Mucosa of stomach (tissue), 1 donor: ENCODE results near the gene ZNF229.
"Not testable (repeated sequence)": the region's sequence is repeated elsewhere in the genome, so short reads cannot be mapped to it uniquely, and the experiment has no call there.

Source experiments
- H3K27me3 ChIP-seq: one replicate; pipeline ENCODE4 v1.7.0; 2013; ENCODE audit warnings: mild to moderate bottlenecking, low read length; ENCODE audit not compliant: control insufficient read depth, insufficient read depth
- H3K36me3 ChIP-seq: one replicate; pipeline ENCODE4 v1.7.0; 2013; ENCODE audit warnings: low read length; ENCODE audit not compliant: control insufficient read depth, insufficient read depth
- H3K4me1 ChIP-seq: one replicate; pipeline ENCODE4 v1.7.0; 2013; ENCODE audit warnings: mild to moderate bottlenecking, low read length; ENCODE audit not compliant: control insufficient read depth, insufficient read depth
- H3K4me3 ChIP-seq: one replicate; pipeline ENCODE4 v1.7.0; 2013; ENCODE audit warnings: low read length
- H3K9ac ChIP-seq: one replicate; pipeline ENCODE4 v1.7.0; 2013; ENCODE audit warnings: mild to moderate bottlenecking, low read length, moderate library complexity
- H3K9me3 ChIP-seq: one replicate; pipeline ENCODE4 v1.7.0; 2013; ENCODE audit warnings: mild to moderate bottlenecking, low read length, moderate library complexity; ENCODE audit not compliant: control insufficient read depth
- donor health status: Pancreatic carcinoma.

Gene ZNF229

GRCh38 chr19:44447916-44448674 is at the start of gene ZNF229:
Gene ZNF229 (minus strand): TSS chr19:44448472. CDS start chr19:44442847, 5,625 bp downstream.
- peak within 1 kb of the TSS; percentile 54 for H3K9ac ChIP-seq
- H3K36me3 ChIP-seq, result no peaks in the 10 kb centered on the region
- H3K27me3 ChIP-seq, result no peaks in the 10 kb centered on the region
- no peaks in the 10 kb centered on the region for H3K4me1 ChIP-seq
- peak within 1 kb of the TSS; percentile 95 for H3K4me3 ChIP-seq
- no peaks in the 10 kb centered on the region for H3K9me3 ChIP-seq

- H3K36me3 ChIP-seq, result peaks cover 28% of the 10 kb centered on the region
- H3K4me3 ChIP-seq, result no peak overlapping the region
- peaks cover 35% of the 10 kb centered on the region for H3K9me3 ChIP-seq
- peaks cover 8% of the 10 kb centered on the region for H3K4me1 ChIP-seq
- H3K9ac ChIP-seq, result no peak overlapping the region
- H3K27me3 ChIP-seq, result no peaks in the 10 kb centered on the region
Observed at GRCh38 chr19:44496711-44497110, 48.4 kb upstream of the ZNF229 start.

- Histone ChIP-seq H3K9me3 (peaks cover 75% of the 10 kb centered on the region), H3K27me3 (no peaks in the 10 kb centered on the region), H3K36me3 (peaks cover 23% of the 10 kb centered on the region), H3K9ac (no peak overlapping the region), H3K4me3 (no peak overlapping the region), H3K4me1 (no peaks in the 10 kb centered on the region)
Observed at GRCh38 chr19:44476559-44477408, 28.5 kb upstream of the ZNF229 start.

GRCh38 chr19:44468730-44469129 is 20.5 kb upstream of the ZNF229 start:
- H3K9me3 ChIP-seq, H3K36me3 ChIP-seq, H3K9ac ChIP-seq, H3K27me3 ChIP-seq, H3K4me1 ChIP-seq, H3K4me3 ChIP-seq: not testable (repeated sequence)

GRCh38 chr19:44462600-44463286 is 14.5 kb upstream of the ZNF229 start:
- not testable (repeated sequence) for H3K27me3 ChIP-seq, H3K9me3 ChIP-seq, H3K9ac ChIP-seq, H3K36me3 ChIP-seq, H3K4me1 ChIP-seq, H3K4me3 ChIP-seq

GRCh38 chr19:44456016-44456415 is 7.7 kb upstream of the ZNF229 start:
- not testable (repeated sequence) for H3K27me3 ChIP-seq, H3K4me1 ChIP-seq, H3K4me3 ChIP-seq, H3K9ac ChIP-seq, H3K36me3 ChIP-seq, H3K9me3 ChIP-seq

GRCh38 chr19:44455100-44455499 is 6.8 kb upstream of the ZNF229 start:
- Histone ChIP-seq H3K4me3 (no peak overlapping the region), H3K36me3 (no peaks in the 10 kb centered on the region), H3K27me3 (no peaks in the 10 kb centered on the region), H3K4me1 (no peaks in the 10 kb centered on the region), H3K9me3 (no peaks in the 10 kb centered on the region), H3K9ac (no peak overlapping the region)

GRCh38 chr19:44452367-44452766 is 4.1 kb upstream of the ZNF229 start:
- no peak overlapping the region for H3K4me3 ChIP-seq
- H3K9ac ChIP-seq, result no peak overlapping the region
- H3K9me3 ChIP-seq, result no peaks in the 10 kb centered on the region
- no peaks in the 10 kb centered on the region for H3K36me3 ChIP-seq
- H3K27me3 ChIP-seq, result no peaks in the 10 kb centered on the region
- no peaks in the 10 kb centered on the region for H3K4me1 ChIP-seq

- Histone ChIP-seq H3K27me3 (no peaks in the 10 kb centered on the region), H3K4me3 (no peak overlapping the region), H3K9me3 (no peaks in the 10 kb centered on the region), H3K4me1 (no peaks in the 10 kb centered on the region), H3K9ac (no peak overlapping the region), H3K36me3 (no peaks in the 10 kb centered on the region)
Observed at GRCh38 chr19:44451687-44452086, 3.4 kb upstream of the ZNF229 start.

GRCh38 chr19:44438441-44438840 is 9.8 kb downstream of the ZNF229 start:
- H3K4me3 ChIP-seq, result no peak overlapping the region
- no peaks in the 10 kb centered on the region for H3K36me3 ChIP-seq
- H3K4me1 ChIP-seq, result no peaks in the 10 kb centered on the region
- H3K27me3 ChIP-seq, result no peaks in the 10 kb centered on the region
- peaks cover 17% of the 10 kb centered on the region for H3K9me3 ChIP-seq
- H3K9ac ChIP-seq, result no peak overlapping the region

GRCh38 chr19:44435441-44435840 is 12.8 kb downstream of the ZNF229 start:
- H3K4me1 ChIP-seq, result no peaks in the 10 kb centered on the region
- H3K36me3 ChIP-seq, result no peaks in the 10 kb centered on the region

GRCh38 chr19:44430956-44431355 is 17.3 kb downstream of the ZNF229 start:
- Histone ChIP-seq H3K4me3 (no peak overlapping the region), H3K36me3 (no peaks in the 10 kb centered on the region), H3K9ac (no peak overlapping the region), H3K27me3 (no peaks in the 10 kb centered on the region), H3K9me3 (peaks cover 36% of the 10 kb centered on the region), H3K4me1 (no peaks in the 10 kb centered on the region)

More at GRCh38 chr19:44435441-44435840, 12.8 kb downstream of the ZNF229 start:
- Histone ChIP-seq H3K27me3 (no peaks in the 10 kb centered on the region), H3K4me3 (no peak overlapping the region), H3K9me3 (peaks cover 28% of the 10 kb centered on the region), H3K9ac (no peak overlapping the region)
